ENCODE data around the gene RTKN2.

DNA sequence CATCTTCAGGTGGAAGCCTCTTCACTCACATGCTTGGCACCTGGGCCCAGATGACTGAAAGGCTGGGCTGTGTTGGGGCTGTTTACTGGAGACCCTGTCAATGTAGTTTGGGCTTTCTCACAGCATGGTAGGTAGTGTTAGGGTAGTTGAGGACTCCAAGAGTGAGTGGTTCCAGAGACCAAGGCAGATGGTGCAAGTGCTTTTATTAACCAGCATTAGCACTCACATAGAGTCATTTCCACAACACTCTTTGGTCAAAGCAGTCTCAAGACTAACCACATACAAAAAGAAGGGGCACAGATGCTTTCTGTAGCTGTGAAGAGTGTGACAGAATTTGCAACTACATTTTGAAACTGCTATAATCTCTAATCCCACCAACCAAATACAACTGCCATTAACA lies 135.0 kb downstream of the RTKN2 start:
- TF ChIP-seq, protein P1, sequence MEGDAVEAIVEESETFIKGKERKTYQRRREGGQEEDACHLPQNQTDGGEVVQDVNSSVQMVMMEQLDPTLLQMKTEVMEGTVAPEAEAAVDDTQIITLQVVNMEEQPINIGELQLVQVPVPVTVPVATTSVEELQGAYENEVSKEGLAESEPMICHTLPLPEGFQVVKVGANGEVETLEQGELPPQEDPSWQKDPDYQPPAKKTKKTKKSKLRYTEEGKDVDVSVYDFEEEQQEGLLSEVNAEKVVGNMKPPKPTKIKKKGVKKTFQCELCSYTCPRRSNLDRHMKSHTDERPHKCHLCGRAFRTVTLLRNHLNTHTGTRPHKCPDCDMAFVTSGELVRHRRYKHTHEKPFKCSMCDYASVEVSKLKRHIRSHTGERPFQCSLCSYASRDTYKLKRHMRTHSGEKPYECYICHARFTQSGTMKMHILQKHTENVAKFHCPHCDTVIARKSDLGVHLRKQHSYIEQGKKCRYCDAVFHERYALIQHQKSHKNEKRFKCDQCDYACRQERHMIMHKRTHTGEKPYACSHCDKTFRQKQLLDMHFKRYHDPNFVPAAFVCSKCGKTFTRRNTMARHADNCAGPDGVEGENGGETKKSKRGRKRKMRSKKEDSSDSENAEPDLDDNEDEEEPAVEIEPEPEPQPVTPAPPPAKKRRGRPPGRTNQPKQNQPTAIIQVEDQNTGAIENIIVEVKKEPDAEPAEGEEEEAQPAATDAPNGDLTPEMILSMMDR (IDR thresholded peaks at IDR 0.05) = no peak
- TF ChIP-seq POLR2AphosphoS5 (IDR thresholded peaks at IDR 0.05) = no peak
